H1 (cell line): ENCODE measurements around the gene RPUSD1. TPM values are rescaled to one million over a fixed set of nuclear protein-coding genes. Genes with fewer than 3 reads are reported as not detected.
A peak's percentile ranks its signal among the peaks of the same experiment; 100 is the strongest.

Source experiments
- CTCF ChIA-PET: fragments of 300-600 bp; sonication (Branson Sonifier 250); formaldehyde crosslinking; loops from one replicate; lab custom pipeline; 2021; ENCODE audit not compliant: partially characterized antibody; lab: Charles Lee
- POLR2A ChIA-PET: fragments of 300-600 bp; sonication (Branson Sonifier 250); formaldehyde crosslinking; loops from one replicate; lab custom pipeline; 2021; ENCODE audit warnings: inconsistent platforms; ENCODE audit not compliant: partially characterized antibody; lab: Charles Lee
- DNase-seq, 2 experiments: peaks; one replicate each; pipeline versions ENCODE4 v3.0.0 to v3.0.0-alpha.2; 2010 to 2022; ENCODE audit warnings: low spot score in 2 of 2, low read depth in 1 of 2, mixed read lengths in 1 of 2
- FAIRE-seq: peaks from 2 replicates; lab custom pipeline; 2011; peaks lifted over from hg19 to GRCh38; lab: Jason Lieb, UNC
- H2AFZ ChIP-seq: 2 replicates; pipeline ENCODE4 v1.8.1; 2012; ENCODE audit warnings: low read length, inconsistent platforms
- H2AK5ac ChIP-seq: 2 replicates; pipeline ENCODE4 v1.6.1; 2013; ENCODE audit warnings: low read depth, low read length
- H2BK120ac ChIP-seq: replicated peaks from 2 replicates; pipeline ENCODE3; 2013; ENCODE audit warnings: low read depth, low read length, inconsistent platforms
- H2BK12ac ChIP-seq: 2 replicates; pipeline ENCODE4 v1.6.1; 2013; ENCODE audit warnings: low read depth, low read length
- H2BK15ac ChIP-seq: 2 replicates; pipeline ENCODE4 v1.6.1; 2013; ENCODE audit warnings: low read length
- H2BK20ac ChIP-seq: 2 replicates; pipeline ENCODE4 v1.6.1; 2013; ENCODE audit warnings: low read length
- H2BK5ac ChIP-seq: 2 replicates; pipeline ENCODE4 v1.6.1; 2013; ENCODE audit warnings: low read depth, low read length
- H3K14ac ChIP-seq: 2 replicates; pipeline ENCODE4 v1.6.1; 2013; ENCODE audit warnings: inconsistent platforms; ENCODE audit not compliant: insufficient read length
- H3K18ac ChIP-seq: 2 replicates; pipeline ENCODE4 v1.6.1; 2013; ENCODE audit warnings: low read length; ENCODE audit errors: extremely low read depth
- H3K23ac ChIP-seq: 2 replicates; pipeline ENCODE4 v1.6.1; 2013; ENCODE audit warnings: inconsistent platforms; ENCODE audit not compliant: insufficient read length
- H3K23me2 ChIP-seq: 2 replicates; pipeline ENCODE4 v1.6.1; 2013; ENCODE audit warnings: low read depth, low read length
- H3K27ac ChIP-seq: 2 replicates; pipeline ENCODE4 v1.6.1; 2011; ENCODE audit warnings: low read depth, low read length, inconsistent platforms
- H3K27me3 ChIP-seq, 4 experiments: replicated peaks in 1 of 4; 1 replicate in 1 of 4; 2 replicates in 3 of 4; pipeline versions ENCODE4 v1.6.1 to v1.8.1; 2011 to 2013; ENCODE audit warnings: low read length in 3 of 4, mild to moderate bottlenecking in 3 of 4, inconsistent platforms in 2 of 4, mixed read lengths in 2 of 4, moderate library complexity in 1 of 4; ENCODE audit not compliant: control insufficient read depth in 3 of 4, insufficient read depth in 3 of 4; ENCODE audit errors: extremely low read depth in 1 of 4
- H3K36me3 ChIP-seq, 4 experiments: 2 replicates each; pipeline versions ENCODE4 v1.6.1 to v1.8.1; 2011 to 2013; ENCODE audit warnings: mild to moderate bottlenecking in 4 of 4, low read length in 3 of 4, moderate library complexity in 2 of 4, control low read depth in 1 of 4, inconsistent platforms in 1 of 4; ENCODE audit not compliant: insufficient read depth in 4 of 4, control insufficient read depth in 2 of 4
- H3K4ac ChIP-seq: replicated peaks from 2 replicates; pipeline ENCODE3; 2013; ENCODE audit warnings: low read length, low read depth, mixed read lengths, inconsistent platforms; ENCODE audit not compliant: insufficient read length
- H3K4me1 ChIP-seq, 4 experiments: replicated peaks in 1 of 4; 1 replicate in 1 of 4; 2 replicates in 3 of 4; pipeline versions ENCODE4 v1.6.1 to v1.8.1; 2011 to 2013; ENCODE audit warnings: low read length in 3 of 4, inconsistent platforms in 2 of 4, mixed read lengths in 1 of 4; ENCODE audit not compliant: insufficient read depth in 4 of 4, control insufficient read depth in 3 of 4
- H3K4me2 ChIP-seq, 2 experiments: 2 replicates each; pipeline versions ENCODE4 v1.6.1 to v1.8.1; 2011 to 2013; ENCODE audit warnings: low read depth in 2 of 2, low read length in 2 of 2, control low read depth in 1 of 2, inconsistent platforms in 1 of 2, mild to moderate bottlenecking in 1 of 2; ENCODE audit not compliant: insufficient read depth in 1 of 2
- H3K4me3 ChIP-seq, 4 experiments: fragments of 200-600, 300-600 bp in 1 of 4; sonication (generic), shearing (Covaris generic), sonication (Bioruptor Twin) in 1 of 4; 2 replicates each; pipeline versions ENCODE4 v1.5.1 to v1.8.1; 2011 to 2016; ENCODE audit warnings: low read length in 4 of 4, low read depth in 3 of 4, control low read depth in 2 of 4, inconsistent platforms in 2 of 4, mild to moderate bottlenecking in 2 of 4, mixed read lengths in 1 of 4, moderate library complexity in 1 of 4; ENCODE audit not compliant: insufficient read depth in 2 of 4; ENCODE audit errors: extremely low read depth in 1 of 4
- H3K56ac ChIP-seq: replicated peaks from 2 replicates; pipeline ENCODE3; 2013; ENCODE audit warnings: low read depth, mild to moderate bottlenecking, mixed read lengths, low read length, inconsistent platforms; ENCODE audit not compliant: insufficient read length
- H3K79me1 ChIP-seq: 2 replicates; pipeline ENCODE4 v1.6.1; 2013; ENCODE audit warnings: low read depth, low read length, control low read depth
- H3K79me2 ChIP-seq, 2 experiments: 2 replicates each; pipeline versions ENCODE4 v1.6.1 to v1.8.1; 2012 to 2013; ENCODE audit warnings: low read length in 2 of 2, mild to moderate bottlenecking in 2 of 2, inconsistent platforms in 1 of 2; ENCODE audit not compliant: insufficient read depth in 2 of 2, control insufficient read depth in 1 of 2
- H3K9ac ChIP-seq, 4 experiments: replicated peaks in 1 of 4; 1 replicate in 1 of 4; 2 replicates in 3 of 4; pipeline versions ENCODE4 v1.6.1 to v1.8.1; 2011 to 2013; ENCODE audit warnings: low read depth in 3 of 4, low read length in 3 of 4, control low read depth in 2 of 4, mild to moderate bottlenecking in 2 of 4, moderate library complexity in 2 of 4, inconsistent platforms in 1 of 4; ENCODE audit errors: extremely low read depth in 1 of 4
- H3K9me3 ChIP-seq, 2 experiments: 2 replicates each; pipeline versions ENCODE4 v1.6.1 to v1.8.1; 2012 to 2013; ENCODE audit warnings: mild to moderate bottlenecking in 2 of 2, moderate library complexity in 2 of 2, control low read depth in 1 of 2, inconsistent platforms in 1 of 2, low read depth in 1 of 2, low read length in 1 of 2, mixed read lengths in 1 of 2; ENCODE audit not compliant: insufficient read depth in 2 of 2
- H4K20me1 ChIP-seq, 2 experiments: replicated peaks in 1 of 2; 2 replicates each; pipeline versions ENCODE3 to v1.8.1; 2011 to 2013; ENCODE audit warnings: inconsistent platforms in 2 of 2, low read length in 2 of 2, mild to moderate bottlenecking in 1 of 2; ENCODE audit not compliant: insufficient read depth in 2 of 2, control insufficient read depth in 1 of 2
- H4K5ac ChIP-seq: 2 replicates; pipeline ENCODE4 v1.6.1; 2013; ENCODE audit warnings: low read length, low read depth, mixed read lengths, inconsistent platforms; ENCODE audit not compliant: insufficient read length
- H4K8ac ChIP-seq: 2 replicates; pipeline ENCODE4 v1.8.0; 2013; ENCODE audit warnings: mild to moderate bottlenecking, moderate library complexity, low read length, inconsistent platforms; ENCODE audit not compliant: insufficient read depth; ENCODE audit errors: extremely low read depth
- H4K91ac ChIP-seq: replicated peaks from 2 replicates; pipeline ENCODE3; 2013; ENCODE audit warnings: low read length, mixed read lengths, inconsistent platforms; ENCODE audit not compliant: insufficient read length
- CHD2 ChIP-seq: IDR thresholded peaks from 2 replicates; pipeline ENCODE4 v1.6.1; 2012; ENCODE audit warnings: low read length, improper control_type of control experiment
- CTCF ChIP-seq, 3 experiments: IDR thresholded peaks; 1 replicate in 2 of 3; 2 replicates in 1 of 3; pipeline versions ENCODE4 v1.5.1 to v1.6.1; 2011; ENCODE audit warnings: low read length in 3 of 3, mild to moderate bottlenecking in 3 of 3, inconsistent platforms in 2 of 3, low read depth in 1 of 3, moderate library complexity in 1 of 3; ENCODE audit not compliant: insufficient read depth in 1 of 3; ENCODE audit errors: control extremely low read depth in 1 of 3
- JUN ChIP-seq: IDR thresholded peaks from 2 replicates; pipeline ENCODE4 v1.6.1; 2011; ENCODE audit warnings: low read depth, mild to moderate bottlenecking, improper control_type of control experiment, low read length
- JUND ChIP-seq: IDR thresholded peaks from 2 replicates; pipeline ENCODE4 v1.6.1; 2011; ENCODE audit warnings: mild to moderate bottlenecking, improper control_type of control experiment, low read length
- KDM4A ChIP-seq: IDR thresholded peaks from one replicate; pipeline ENCODE4 v1.7.1; 2012; ENCODE audit warnings: low read depth, mild to moderate bottlenecking, moderate library complexity, low read length, inconsistent platforms; ENCODE audit not compliant: severe bottlenecking
- RFX5 ChIP-seq: IDR thresholded peaks from 2 replicates; pipeline ENCODE4 v1.6.1; 2011; ENCODE audit warnings: low read depth, low read length, improper control_type of control experiment, borderline replicate concordance
- SP4 ChIP-seq: IDR thresholded peaks from 2 replicates; pipeline ENCODE4 v1.6.1; 2012; ENCODE audit warnings: low read length, inconsistent platforms
- SRF ChIP-seq: IDR thresholded peaks from 2 replicates; pipeline ENCODE4 v1.6.1; 2011; ENCODE audit warnings: mild to moderate bottlenecking, low read depth, low read length, moderate library complexity
- TAF7 ChIP-seq: optimal IDR thresholded peaks from 2 replicates; pipeline ENCODE3; 2011; ENCODE audit warnings: low read depth, mild to moderate bottlenecking, inconsistent platforms, low read length, moderate library complexity, borderline replicate concordance
- WGBS, 2 experiments: shearing (Covaris generic) in 1 of 2; methylation state at CpG; one replicate each; pipeline versions ENCODE4 v1.1.6 to v1.1.7; 2013 to 2015; ENCODE audit warnings: low lambda C conversion rate in 2 of 2, mixed read lengths in 2 of 2, inconsistent platforms in 1 of 2, low coverage in 1 of 2, missing lambda C conversion rate in 1 of 2; ENCODE audit not compliant: insufficient replicate concordance in 2 of 2, insufficient coverage in 1 of 2, insufficient read length in 1 of 2; ENCODE audit errors: extremely low coverage in 1 of 2, missing lambda C conversion rate in 1 of 2; 5-methylcytosine and 5-hydroxymethylcytosine counted together
- polyA plus RNA-seq, 7 experiments: library from polyadenylated mRNA; depleted of rRNA in 3 of 7; stranded (reverse) in 5 of 7; unstranded in 2 of 7; fragments of >200 nt in 5 of 7; fragments of 200-250 nt in 2 of 7; gene quantifications; 1 replicate in 5 of 7; 2 replicates in 1 of 7; 4 replicates in 1 of 7; pipeline versions ENCODE4 v1.2.1 to v1.2.3, GENCODE V29; 2011 to 2013; ENCODE audit warnings: missing spikeins in 2 of 7, mixed read lengths in 2 of 7
- total RNA-seq: library from RNA; stranded (reverse); fragmentation: NEBNext Ultra II Directional; extraction: Animal tissue kit (Norgen Biotek cat#: 25700); gene quantifications from 2 replicates; pipeline ENCODE4 v1.2.1, GENCODE V29; 2021
- TF ChIP-seq, protein P1 (sequence below): IDR thresholded peaks from 2 replicates; pipeline ENCODE4 v1.6.1; 2012; ENCODE audit warnings: inconsistent platforms
- TF ChIP-seq, protein P2 (sequence below): IDR thresholded peaks from 2 replicates; pipeline ENCODE4 v1.6.1; 2012; ENCODE audit warnings: inconsistent platforms

The RPUSD1 gene
- total and polyA plus RNA-seq, 2 of the 8 experiments (the other 6 are each of a cell fraction or from before 2014, with no cell fraction given) = 32.2 to 61.8 TPM

GRCh38 chr16:824194-824593 lies 36.0 kb upstream of the RPUSD1 start:
- H4K5ac ChIP-seq = no peak overlapping the region
- H2BK15ac ChIP-seq = no peak overlapping the region
- H3K56ac ChIP-seq = no peak overlapping the region
- no peak overlapping the region for H2BK12ac ChIP-seq
- H4K20me1 ChIP-seq = peaks cover 0 to 3% of the 10 kb centered on the region in 2 experiments
- ChIA-PET CTCF (interaction anchor here (1.6 kb wide), 1 partner anchor 233 kb away, joined by 8 read pairs; no protein-coding TSS in a partner anchor), POLR2A (no interaction called here)
- H3K18ac ChIP-seq = no peak overlapping the region
- H3K23ac ChIP-seq = no peak overlapping the region
- no peaks in the 10 kb centered on the region for H3K23me2 ChIP-seq
- H3K79me2 ChIP-seq = no peaks in the 10 kb centered on the region
- no peak overlapping the region for H3K27ac ChIP-seq
- H2AFZ ChIP-seq = no peak overlapping the region
- H3K4me2 ChIP-seq = no peak overlapping the region
- H2AK5ac ChIP-seq = no peak overlapping the region
- no peak overlapping the region for H4K91ac ChIP-seq
- no peak overlapping the region for H3K4me3 ChIP-seq
- H2BK20ac ChIP-seq = no peak overlapping the region
- 99% methylated on average over 12 of the region's 22 CpGs; no CpG with 5 or more reads in 1 of the 2 experiments for WGBS, 2 experiments
- no peak for FAIRE-seq
- H3K4me1 ChIP-seq = peaks cover 0 to 14% (median 0%) of the 10 kb centered on the region in 4 experiments; a peak in 2 of 7 replicates
- H2BK120ac ChIP-seq = no peak overlapping the region
- no peak overlapping the region for H3K4ac ChIP-seq
- no peak for DNase-seq
- H3K14ac ChIP-seq = no peak overlapping the region
- no peaks in the 10 kb centered on the region for H3K36me3 ChIP-seq
- H3K9ac ChIP-seq = no peak overlapping the region
- H2BK5ac ChIP-seq = no peak overlapping the region
- no peaks in the 10 kb centered on the region for H3K27me3 ChIP-seq
- H4K8ac ChIP-seq = peak overlapping the region; percentile 57; the same call in 1 of the 2 replicates
- H3K79me1 ChIP-seq = no peaks in the 10 kb centered on the region
- H3K9me3 ChIP-seq = peaks cover 0 to 28% of the 10 kb centered on the region in 2 experiments; a peak in 1 of 4 replicates
- no peak for TF ChIP-seq JUN
- no peak for TF ChIP-seq CTCF (IDR thresholded peaks at IDR 0.05; ENCODE audit: control extremely low read depth in 1 of 3, insufficient read depth in 1 of 3, low read depth in 1 of 3, low read length in 3 of 3)
- no peak for TF ChIP-seq TAF7
- no peak for TF ChIP-seq SRF
- TF ChIP-seq SP4 = no peak
- TF ChIP-seq KDM4A = no peak
- TF ChIP-seq CHD2 = no peak
- TF ChIP-seq JUND = no peak
- TF ChIP-seq RFX5 = no peak
- TF ChIP-seq, protein P1, sequence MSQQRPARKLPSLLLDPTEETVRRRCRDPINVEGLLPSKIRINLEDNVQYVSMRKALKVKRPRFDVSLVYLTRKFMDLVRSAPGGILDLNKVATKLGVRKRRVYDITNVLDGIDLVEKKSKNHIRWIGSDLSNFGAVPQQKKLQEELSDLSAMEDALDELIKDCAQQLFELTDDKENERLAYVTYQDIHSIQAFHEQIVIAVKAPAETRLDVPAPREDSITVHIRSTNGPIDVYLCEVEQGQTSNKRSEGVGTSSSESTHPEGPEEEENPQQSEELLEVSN = no peak
- TF ChIP-seq, protein P2, sequence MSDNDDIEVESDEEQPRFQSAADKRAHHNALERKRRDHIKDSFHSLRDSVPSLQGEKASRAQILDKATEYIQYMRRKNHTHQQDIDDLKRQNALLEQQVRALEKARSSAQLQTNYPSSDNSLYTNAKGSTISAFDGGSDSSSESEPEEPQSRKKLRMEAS = no peak
